Lower leg skin (tissue), 4 donors: ENCODE results near the gene FGGY. TPM values are rescaled to one million over a fixed set of nuclear protein-coding genes. Genes with fewer than 3 reads are reported as not detected.

ENCODE experiments used
- DNase-seq, 2 donors: peaks; one replicate each; pipeline ENCODE4 v3.0.0-alpha.2; 2019; ENCODE audit warnings: low spot score in 2 of 2
- H3K4me3 ChIP-seq: fragments of 200-600 bp; sonication (generic); 2 replicates; pipeline ENCODE4 v1.5.1; 2017; ENCODE audit warnings: mild to moderate bottlenecking, low read depth; ENCODE audit not compliant: poor library complexity, severe bottlenecking
- CTCF ChIP-seq, 3 donors: fragments of 450-650 bp; IDR thresholded peaks; one replicate each; pipeline ENCODE4 v1.5.1; 2016; ENCODE audit warnings: antibody characterized with exemption in 3 of 3, mild to moderate bottlenecking in 3 of 3, moderate library complexity in 2 of 3
- POLR2A ChIP-seq, 2 donors: fragments of 450-650 bp; IDR thresholded peaks; one replicate each; pipeline ENCODE4 v1.6.1; 2016 to 2017; ENCODE audit warnings: antibody characterized with exemption in 2 of 2, mild to moderate bottlenecking in 1 of 2, moderate library complexity in 1 of 2
- WGBS, 2 donors: methylation state at CpG; one replicate each; pipeline ENCODE4 v1.1.5; 2018; 5-methylcytosine and 5-hydroxymethylcytosine counted together
- intact Hi-C: fragments of 100-400 bp; cut with DNase I; formaldehyde crosslinking; loops from one replicate; pipeline ENCODE4 v1.15.0; 2023; ENCODE audit warnings: low total_unique reads
- total RNA-seq, 4 donors: library from RNA; depleted of rRNA; stranded (reverse); fragments of >200 nt; gene quantifications; one replicate each; pipeline ENCODE4 v1.1.0, GENCODE V29; 2016

Gene FGGY
- total RNA-seq, 4 donors from 2014 or later: 10.0 to 29.5 (median 17.5) TPM

- intact Hi-C loops: no loop called here
- no peak for TF ChIP-seq CTCF (IDR thresholded peaks at IDR 0.05)
- H3K4me3 ChIP-seq: no peak overlapping the region
- WGBS, 2 donors: 41 to 53% methylated on average over 7 of the region's 7 CpGs
- DNase-seq: peak in 1 of 2 donors; percentile 40
These were observed 376.1 kb downstream of the FGGY start for GRCh38 chr1:59672851-59673572.

GRCh38 chr1:59673573-59674450 is 376.9 kb downstream of the FGGY start:
- intact Hi-C loops: no loop called here
- peak; percentile 82 to 93 for DNase-seq
- 37 to 42% methylated on average over 16 of the region's 16 CpGs for WGBS, 2 donors
- no peak overlapping the region for H3K4me3 ChIP-seq
- no peak for TF ChIP-seq CTCF (IDR thresholded peaks at IDR 0.05)
- TF ChIP-seq POLR2A (IDR thresholded peaks at IDR 0.05): no peak

- no peak for TF ChIP-seq POLR2A (IDR thresholded peaks at IDR 0.05)
- TF ChIP-seq CTCF (IDR thresholded peaks at IDR 0.05): no peak
- H3K4me3 ChIP-seq: no peak overlapping the region
- intact Hi-C loops: no loop called here
- 31 to 51% methylated on average over 2 of the region's 2 CpGs for WGBS, 2 donors
- DNase-seq: peak in 1 of 2 donors; percentile 83
These were observed 377.7 kb downstream of the FGGY start for GRCh38 chr1:59674595-59674994.

GRCh38 chr1:59675936-59676335 is 379.0 kb downstream of the FGGY start:
- no peak for DNase-seq
- WGBS, 2 donors: 86% methylated on average over 2 of the region's 2 CpGs
- H3K4me3 ChIP-seq: no peak overlapping the region
- intact Hi-C loops: no loop called here
- TF ChIP-seq CTCF (IDR thresholded peaks at IDR 0.05) (no peak), POLR2A (IDR thresholded peaks at IDR 0.05) (no peak)

- no peak overlapping the region for H3K4me3 ChIP-seq
- intact Hi-C loops: no loop called here
- 73 to 76% methylated on average over 1 of the region's 1 CpG for WGBS, 2 donors
- no peak for DNase-seq
- TF ChIP-seq POLR2A (IDR thresholded peaks at IDR 0.05) (no peak), CTCF (IDR thresholded peaks at IDR 0.05) (no peak)
These were observed 381.1 kb downstream of the FGGY start for GRCh38 chr1:59678040-59678439.
